Prostate gland (tissue), 2 donors: Measurements from ENCODE around the gene COX19. TPM values are rescaled to one million over a fixed set of nuclear protein-coding genes. Genes with fewer than 3 reads are reported as not detected.
"Not testable (repeated sequence)": the region's sequence is repeated elsewhere in the genome, so short reads cannot be mapped to it uniquely, and the experiment has no call there.

Experiments used
- DNase-seq: peaks from one replicate; pipeline ENCODE4 v3.0.0-alpha.2; 2019; ENCODE audit warnings: low spot score
- H3K27ac ChIP-seq, 2 donors: fragments of 200-600 bp; sonication (generic); 2 replicates each; pipeline ENCODE4 v1.5.1; 2017 to 2019
- H3K27me3 ChIP-seq: fragments of 200-600 bp; sonication (generic); replicated peaks from 2 replicates; pipeline ENCODE4 v1.5.1; 2019; ENCODE audit not compliant: insufficient read depth
- H3K36me3 ChIP-seq, 2 donors: fragments of 200-600 bp; sonication (generic); 1 replicate in 1 of 2; 2 replicates in 1 of 2; pipeline versions ENCODE4 v1.5.1 to v1.8.1; 2017 to 2019
- H3K4me1 ChIP-seq: fragments of 200-600 bp; sonication (generic); replicated peaks from 2 replicates; pipeline ENCODE4 v1.5.1; 2019
- H3K4me3 ChIP-seq, 2 donors: fragments of 200-600 bp; sonication (generic); 2 replicates each; pipeline ENCODE4 v1.5.1; 2017 to 2019
- H3K9me3 ChIP-seq: fragments of 200-600 bp; sonication (generic); 2 replicates; pipeline ENCODE4 v1.5.1; 2017
- CTCF ChIP-seq, 4 experiments: fragments of 200-600 bp in 2 of 4; fragments of 450-650 bp in 2 of 4; sonication (generic) in 2 of 4; IDR thresholded peaks; 1 replicate in 3 of 4; 2 replicates in 1 of 4; pipeline ENCODE4 v1.5.1; 2016 to 2019; ENCODE audit warnings: antibody characterized with exemption in 4 of 4, mild to moderate bottlenecking in 2 of 4, moderate library complexity in 2 of 4
- POLR2A ChIP-seq: fragments of 450-650 bp; IDR thresholded peaks from one replicate; pipeline ENCODE4 v1.6.1; 2016; ENCODE audit warnings: antibody characterized with exemption, mild to moderate bottlenecking
- POLR2AphosphoS5 ChIP-seq: sonication (generic); formaldehyde crosslinking; IDR thresholded peaks from one replicate; pipeline ENCODE4 v1.6.1; 2017; ENCODE audit warnings: antibody characterized with exemption
- WGBS: methylation state at CpG from one replicate; pipeline ENCODE4 v1.1.5; 2018; 5-methylcytosine and 5-hydroxymethylcytosine counted together
- intact Hi-C: fragments of 100-400 bp; cut with DNase I; formaldehyde crosslinking; loops from one replicate; pipeline ENCODE4 v1.14.2; 2022
- total RNA-seq, 2 donors: library from RNA; depleted of rRNA; stranded (reverse); fragments of >200 nt; gene quantifications; one replicate each; pipeline ENCODE4 v1.1.0, GENCODE V29; 2016

The COX19 gene
- total RNA-seq, 2 donors from 2014 or later = 11.3 to 17.0 TPM

DNA sequence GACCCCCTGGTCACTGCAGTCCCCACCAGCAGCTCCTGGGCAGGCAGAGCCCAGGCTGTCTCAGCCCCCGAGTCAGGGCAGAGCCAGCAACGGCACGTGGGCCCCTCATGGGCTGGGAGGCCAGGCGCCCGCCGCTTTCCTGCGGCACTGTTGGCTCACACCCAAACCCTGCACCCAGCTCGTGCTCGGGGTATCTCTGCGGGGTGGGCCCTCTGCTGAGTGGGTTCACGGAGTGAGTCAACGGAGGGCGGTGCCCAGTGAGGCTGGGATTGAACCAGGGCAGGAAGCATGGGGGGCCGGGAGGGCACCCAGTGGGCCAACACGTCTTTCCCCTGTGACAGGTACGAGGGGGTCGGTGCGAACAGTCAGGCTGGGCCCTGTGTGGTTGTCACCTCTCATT is 49.7 kb downstream of the COX19 start:
- WGBS = 75% methylated on average over 12 of the region's 18 CpGs
- Histone ChIP-seq H3K9me3 (no peaks in the 10 kb centered on the region), H3K27ac (no peak overlapping the region), H3K4me1 (no peaks in the 10 kb centered on the region), H3K27me3 (no peaks in the 10 kb centered on the region), H3K4me3 (no peak overlapping the region), H3K36me3 (no peaks in the 10 kb centered on the region)
- intact Hi-C loops = no loop called here
- no peak for TF ChIP-seq POLR2A
- no peak for TF ChIP-seq CTCF (IDR thresholded peaks at IDR 0.05)
- no peak for TF ChIP-seq POLR2AphosphoS5
- no peak for DNase-seq

GRCh38 chr7:924541-925231 is 50.7 kb downstream of the COX19 start:
- no peak overlapping the region for H3K27ac ChIP-seq
- intact Hi-C loops = no loop called here
- WGBS = 72% methylated on average over 24 of the region's 24 CpGs
- no peaks in the 10 kb centered on the region for H3K36me3 ChIP-seq
- TF ChIP-seq CTCF (IDR thresholded peaks at IDR 0.05) = no peak
- TF ChIP-seq POLR2AphosphoS5 = no peak
- TF ChIP-seq POLR2A = no peak
- no peak for DNase-seq
- H3K4me1 ChIP-seq = no peaks in the 10 kb centered on the region
- no peaks in the 10 kb centered on the region for H3K27me3 ChIP-seq
- H3K4me3 ChIP-seq = no peak overlapping the region
- no peaks in the 10 kb centered on the region for H3K9me3 ChIP-seq

GRCh38 chr7:924042-924441 is 51.3 kb downstream of the COX19 start:
- intact Hi-C loops = not testable (repeated sequence)

DNA sequence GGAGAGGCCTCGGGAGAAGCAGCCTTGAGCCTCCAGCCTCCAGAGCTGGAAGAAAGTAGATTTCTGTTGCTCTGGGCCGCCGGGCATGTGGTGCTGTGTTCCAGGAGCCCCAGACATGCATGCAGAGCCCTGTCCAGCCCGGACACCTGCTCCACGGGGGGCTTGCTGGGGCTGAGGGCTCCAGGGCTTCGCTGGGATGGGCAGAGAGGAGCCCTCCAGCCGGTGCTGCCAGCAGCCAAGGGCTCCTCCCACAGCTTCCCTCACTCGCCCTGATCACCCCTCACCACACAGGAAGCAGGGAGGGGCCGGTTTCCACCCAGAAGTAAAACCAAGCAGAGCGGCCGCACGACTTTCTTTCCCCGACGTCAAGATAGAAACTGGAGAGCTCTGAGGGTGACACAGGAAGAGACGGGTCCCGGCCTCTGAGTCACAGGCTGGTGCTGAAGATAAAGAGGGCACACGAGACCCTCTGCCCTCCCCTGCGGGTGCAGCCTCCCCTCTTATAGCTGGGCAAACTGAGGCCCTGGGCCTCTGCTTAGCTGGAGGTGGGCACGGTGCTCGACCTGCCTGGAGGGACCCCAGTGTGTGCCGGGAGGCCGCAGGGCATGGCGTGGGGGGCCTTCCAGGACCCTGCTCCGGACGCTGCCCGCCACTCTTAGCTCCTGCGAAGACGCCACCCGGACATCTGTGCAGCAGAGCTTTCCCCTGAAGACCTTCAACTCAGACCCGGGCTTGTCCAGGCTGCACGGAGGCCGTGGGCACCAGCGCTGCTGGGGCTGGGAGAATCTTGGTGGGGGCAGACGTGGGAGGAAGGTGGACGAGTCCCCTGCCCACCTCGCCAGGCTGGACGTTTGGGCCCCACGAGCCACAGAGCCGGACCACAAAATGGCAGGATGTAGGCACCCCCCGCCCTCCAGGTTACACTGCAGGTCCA is 52.0 kb downstream of the COX19 start:
- TF ChIP-seq POLR2AphosphoS5 (no peak), POLR2A (no peak), CTCF (IDR thresholded peaks at IDR 0.05) (no peak)
- Histone ChIP-seq H3K27ac (no peak overlapping the region), H3K9me3 (no peaks in the 10 kb centered on the region), H3K4me1 (no peaks in the 10 kb centered on the region), H3K27me3 (no peaks in the 10 kb centered on the region), H3K4me3 (no peak overlapping the region), H3K36me3 (no peaks in the 10 kb centered on the region)
- intact Hi-C loops = no loop called here
- 70% methylated on average over 33 of the region's 40 CpGs for WGBS
- DNase-seq = no peak

More at GRCh38 chr7:924042-924441, 51.3 kb downstream of the COX19 start:
- DNase-seq, H3K27ac ChIP-seq, H3K9me3 ChIP-seq, H3K27me3 ChIP-seq, H3K4me1 ChIP-seq, H3K36me3 ChIP-seq, H3K4me3 ChIP-seq: not testable (repeated sequence)
- WGBS = no CpG with 5 or more reads among the region's 25 CpGs

- WGBS = 71% methylated on average over 27 of the region's 29 CpGs
- intact Hi-C loops = no loop called here
Observed at GRCh38 chr7:922334-923107, 52.8 kb downstream of the COX19 start.

More at GRCh38 chr7:922334-923107, 52.8 kb downstream of the COX19 start:
- no peak overlapping the region for H3K27ac ChIP-seq
- H3K4me3 ChIP-seq = no peak overlapping the region
- no peaks in the 10 kb centered on the region for H3K9me3 ChIP-seq
- H3K4me1 ChIP-seq = no peaks in the 10 kb centered on the region
- TF ChIP-seq POLR2AphosphoS5 = no peak
- no peak for TF ChIP-seq CTCF (IDR thresholded peaks at IDR 0.05)
- no peak for TF ChIP-seq POLR2A
- no peaks in the 10 kb centered on the region for H3K27me3 ChIP-seq
- DNase-seq = no peak
- no peaks in the 10 kb centered on the region for H3K36me3 ChIP-seq
